Upper lobe of left lung (tissue), 4 donors: Measurements from ENCODE around the gene PDE4D.

ENCODE experiments used
- EP300 ChIP-seq, 4 donors: sonication (generic); formaldehyde crosslinking; IDR thresholded peaks; one replicate each; pipeline ENCODE4 v1.5.1; 2017; ENCODE audit warnings: antibody characterized with exemption in 4 of 4, control low read depth in 2 of 4
- POLR2A ChIP-seq, 4 donors: fragments of 450-650 bp; IDR thresholded peaks; one replicate each; pipeline ENCODE4 v1.5.1; 2016 to 2017; ENCODE audit warnings: antibody characterized with exemption in 4 of 4, mild to moderate bottlenecking in 2 of 4
- POLR2AphosphoS5 ChIP-seq, 2 donors: sonication (generic); formaldehyde crosslinking; IDR thresholded peaks; one replicate each; pipeline ENCODE4 v1.5.1; 2017; ENCODE audit warnings: antibody characterized with exemption in 2 of 2
- TF ChIP-seq, protein P1 (sequence below), 6 experiments: fragments of 450-650 bp in 4 of 6; fragments of 200-600 bp in 2 of 6; sonication (generic) in 2 of 6; IDR thresholded peaks; one replicate each; pipeline ENCODE4 v1.5.1; 2016 to 2019; ENCODE audit warnings: antibody characterized with exemption in 6 of 6

- TF ChIP-seq POLR2AphosphoS5 (IDR thresholded peaks at IDR 0.05) (no peak), POLR2A (IDR thresholded peaks at IDR 0.05) (no peak), EP300 (IDR thresholded peaks at IDR 0.05) (no peak)
- TF ChIP-seq, protein P1, sequence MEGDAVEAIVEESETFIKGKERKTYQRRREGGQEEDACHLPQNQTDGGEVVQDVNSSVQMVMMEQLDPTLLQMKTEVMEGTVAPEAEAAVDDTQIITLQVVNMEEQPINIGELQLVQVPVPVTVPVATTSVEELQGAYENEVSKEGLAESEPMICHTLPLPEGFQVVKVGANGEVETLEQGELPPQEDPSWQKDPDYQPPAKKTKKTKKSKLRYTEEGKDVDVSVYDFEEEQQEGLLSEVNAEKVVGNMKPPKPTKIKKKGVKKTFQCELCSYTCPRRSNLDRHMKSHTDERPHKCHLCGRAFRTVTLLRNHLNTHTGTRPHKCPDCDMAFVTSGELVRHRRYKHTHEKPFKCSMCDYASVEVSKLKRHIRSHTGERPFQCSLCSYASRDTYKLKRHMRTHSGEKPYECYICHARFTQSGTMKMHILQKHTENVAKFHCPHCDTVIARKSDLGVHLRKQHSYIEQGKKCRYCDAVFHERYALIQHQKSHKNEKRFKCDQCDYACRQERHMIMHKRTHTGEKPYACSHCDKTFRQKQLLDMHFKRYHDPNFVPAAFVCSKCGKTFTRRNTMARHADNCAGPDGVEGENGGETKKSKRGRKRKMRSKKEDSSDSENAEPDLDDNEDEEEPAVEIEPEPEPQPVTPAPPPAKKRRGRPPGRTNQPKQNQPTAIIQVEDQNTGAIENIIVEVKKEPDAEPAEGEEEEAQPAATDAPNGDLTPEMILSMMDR (IDR thresholded peaks at IDR 0.05), result no peak
Measured at GRCh38 chr5:59008816-59009473, 884.6 kb downstream of the PDE4D start.
